ENCODE measurements around the gene HNRNPF.

- no peak for TF ChIP-seq CTCF (conservative IDR thresholded peaks at IDR 0.05 in 1 of 2, IDR thresholded peaks at IDR 0.05 in 1 of 2; ENCODE audit: extremely low read depth in 1 of 2, insufficient read depth in 1 of 2, low read depth in 1 of 2, low read length in 2 of 2)
- TF ChIP-seq EZH2 (IDR thresholded peaks at IDR 0.05; ENCODE audit: borderline replicate concordance, low read length), result no peak
Observed at GRCh38 chr10:43402880-43403452, 6.0 kb downstream of the HNRNPF start.
